WI38 (cell line): ENCODE results near the gene KRTAP5-8.

ENCODE experiments used
- H3K4me3 ChIP-seq: 2 replicates; pipeline ENCODE4 v1.5.1; 2011; ENCODE audit warnings: low read depth, mild to moderate bottlenecking, control low read depth, low read length
- TF ChIP-seq, protein P1 (sequence below): IDR thresholded peaks from 2 replicates; pipeline ENCODE4 v1.5.1; 2012; ENCODE audit warnings: low read depth, mild to moderate bottlenecking, control low read depth, low read length

The KRTAP5-8 gene

DNA sequence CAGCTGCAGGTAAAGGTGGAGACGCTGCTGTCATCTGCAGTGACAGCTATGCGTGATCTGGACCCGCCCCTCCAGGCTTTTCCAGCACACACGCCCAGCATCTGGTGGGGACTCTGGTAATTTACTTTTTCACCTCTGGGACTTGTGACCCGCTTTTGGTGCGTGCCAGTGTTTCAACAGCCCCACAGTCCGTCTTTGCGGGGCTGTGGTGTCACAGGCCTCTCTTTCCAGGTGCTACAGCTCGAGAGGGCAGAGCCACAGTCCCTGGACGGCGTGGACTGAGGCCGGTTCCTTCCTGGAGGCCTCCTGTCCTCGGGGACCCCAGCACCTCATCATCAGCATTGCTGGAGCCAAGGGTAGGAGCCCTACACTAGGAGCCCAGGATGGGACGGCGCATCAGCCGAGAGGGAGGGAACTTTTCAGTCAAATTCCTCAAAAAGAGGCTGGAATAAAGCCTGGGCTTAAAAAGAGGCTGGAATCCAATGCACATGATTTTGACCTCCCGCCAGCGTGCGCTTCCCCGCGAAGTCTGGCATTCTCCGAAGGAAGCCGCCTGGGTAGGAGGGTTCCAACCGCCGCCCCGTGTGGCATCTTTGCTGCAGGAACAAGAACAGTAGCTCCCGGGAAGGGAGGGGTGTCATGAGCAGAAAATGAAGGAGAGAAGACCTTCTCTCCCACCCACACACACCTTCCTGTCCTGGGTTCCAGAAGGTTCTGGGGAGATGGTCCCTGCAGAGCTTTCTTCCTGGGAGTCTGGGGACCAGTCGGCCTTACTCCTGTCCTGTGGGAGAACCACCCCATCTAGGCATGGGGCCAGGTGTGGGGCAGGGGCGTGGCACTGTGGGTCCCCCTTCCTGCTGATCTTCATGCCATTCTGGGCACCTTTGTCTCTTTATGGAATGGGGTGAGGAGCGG, 36.5 kb upstream of the KRTAP5-8 start:
- H3K4me3 ChIP-seq = no peak overlapping the region
- TF ChIP-seq, protein P1, sequence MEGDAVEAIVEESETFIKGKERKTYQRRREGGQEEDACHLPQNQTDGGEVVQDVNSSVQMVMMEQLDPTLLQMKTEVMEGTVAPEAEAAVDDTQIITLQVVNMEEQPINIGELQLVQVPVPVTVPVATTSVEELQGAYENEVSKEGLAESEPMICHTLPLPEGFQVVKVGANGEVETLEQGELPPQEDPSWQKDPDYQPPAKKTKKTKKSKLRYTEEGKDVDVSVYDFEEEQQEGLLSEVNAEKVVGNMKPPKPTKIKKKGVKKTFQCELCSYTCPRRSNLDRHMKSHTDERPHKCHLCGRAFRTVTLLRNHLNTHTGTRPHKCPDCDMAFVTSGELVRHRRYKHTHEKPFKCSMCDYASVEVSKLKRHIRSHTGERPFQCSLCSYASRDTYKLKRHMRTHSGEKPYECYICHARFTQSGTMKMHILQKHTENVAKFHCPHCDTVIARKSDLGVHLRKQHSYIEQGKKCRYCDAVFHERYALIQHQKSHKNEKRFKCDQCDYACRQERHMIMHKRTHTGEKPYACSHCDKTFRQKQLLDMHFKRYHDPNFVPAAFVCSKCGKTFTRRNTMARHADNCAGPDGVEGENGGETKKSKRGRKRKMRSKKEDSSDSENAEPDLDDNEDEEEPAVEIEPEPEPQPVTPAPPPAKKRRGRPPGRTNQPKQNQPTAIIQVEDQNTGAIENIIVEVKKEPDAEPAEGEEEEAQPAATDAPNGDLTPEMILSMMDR = no peak

DNA sequence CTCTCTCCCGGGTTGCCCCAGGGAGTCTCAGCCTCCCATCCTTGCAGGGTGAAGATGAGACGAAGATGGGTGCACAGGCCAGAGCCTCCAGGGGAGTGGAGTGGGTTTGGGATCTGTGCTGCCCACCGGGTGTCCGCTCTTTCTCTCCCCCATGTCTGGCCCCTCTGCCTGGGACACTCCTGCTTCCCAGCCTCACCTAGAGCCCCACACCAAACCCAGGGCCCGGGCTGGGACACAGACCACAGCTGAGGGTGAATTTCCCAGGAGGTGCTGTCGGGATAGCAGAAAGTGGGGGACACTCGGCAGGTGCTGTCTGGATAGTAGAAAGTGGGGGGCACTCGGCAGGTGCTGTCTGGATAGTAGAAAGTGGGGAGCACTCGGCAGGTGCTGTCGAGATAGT, 35.8 kb upstream of the KRTAP5-8 start:
- TF ChIP-seq, protein P1 = no peak
- H3K4me3 ChIP-seq = no peak overlapping the region

DNA sequence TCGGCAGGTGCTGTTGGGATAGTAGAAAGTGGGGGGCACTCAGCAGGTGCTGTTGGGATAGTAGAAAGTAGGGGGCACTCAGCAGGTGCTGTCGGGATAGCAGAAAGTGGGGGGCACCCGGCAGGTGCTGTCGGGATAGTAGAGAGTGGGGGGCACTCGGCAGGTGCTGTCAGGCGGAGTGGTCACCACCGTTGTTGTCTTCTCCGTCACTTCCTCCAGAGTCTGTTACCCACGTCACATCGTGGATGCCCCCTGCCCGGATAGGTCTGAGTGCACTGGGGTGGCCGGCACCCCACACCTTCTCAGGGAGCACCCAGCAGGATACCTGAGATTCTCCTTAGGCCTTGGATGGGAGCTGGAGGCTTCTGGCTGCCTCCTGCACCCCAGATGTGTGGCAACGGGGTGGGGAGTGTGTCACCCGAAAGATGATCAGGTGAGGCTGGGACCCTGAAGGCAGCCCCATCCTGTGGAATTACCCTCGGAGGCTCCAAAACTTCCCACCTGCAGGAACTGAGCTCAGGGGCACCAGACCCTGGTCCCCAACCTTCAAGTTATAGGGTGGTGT, 34.9 kb upstream of the KRTAP5-8 start:
- TF ChIP-seq, protein P1 = no peak
- no peak overlapping the region for H3K4me3 ChIP-seq

DNA sequence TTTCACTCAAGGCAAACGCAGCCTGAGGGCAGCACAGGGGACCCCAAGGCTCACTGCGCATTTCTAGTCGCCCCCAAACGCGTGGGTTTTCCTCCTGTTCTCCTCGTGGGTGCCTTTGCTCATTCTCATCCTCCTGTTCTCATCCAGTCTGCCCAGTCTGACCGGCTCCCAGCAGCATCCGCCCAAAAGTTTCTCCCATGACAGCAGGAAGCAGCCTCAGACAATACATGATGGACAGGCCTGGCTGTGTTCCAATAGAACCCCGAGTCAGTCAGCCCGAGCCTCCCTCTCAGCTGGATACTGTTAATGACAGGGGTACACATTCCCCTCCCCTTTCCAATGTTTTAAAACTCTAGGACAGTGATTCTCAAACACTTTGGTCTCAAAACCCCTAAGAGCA, 33.3 kb upstream of the KRTAP5-8 start:
- no peak overlapping the region for H3K4me3 ChIP-seq
- TF ChIP-seq, protein P1 = no peak

DNA sequence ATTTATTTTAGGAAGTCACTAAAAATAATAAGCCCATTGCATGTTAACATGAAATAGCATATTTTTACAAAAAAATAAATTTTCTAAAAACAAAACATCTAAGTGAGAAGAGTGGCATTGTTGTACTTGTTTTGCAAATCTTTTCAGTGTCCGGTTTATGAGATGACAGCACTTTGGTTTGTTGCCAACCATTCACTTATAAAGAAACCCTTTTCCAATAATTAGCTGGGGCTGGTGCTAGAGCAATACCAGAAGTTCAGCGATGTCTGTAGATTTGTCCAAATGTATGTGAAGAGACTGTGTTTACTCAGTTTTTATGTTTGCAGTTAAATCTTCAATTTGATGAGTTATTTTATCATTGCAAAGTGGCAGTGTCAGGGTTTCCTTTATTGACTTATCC, 32.8 kb upstream of the KRTAP5-8 start:
- no peak overlapping the region for H3K4me3 ChIP-seq
- TF ChIP-seq, protein P1 = no peak

DNA sequence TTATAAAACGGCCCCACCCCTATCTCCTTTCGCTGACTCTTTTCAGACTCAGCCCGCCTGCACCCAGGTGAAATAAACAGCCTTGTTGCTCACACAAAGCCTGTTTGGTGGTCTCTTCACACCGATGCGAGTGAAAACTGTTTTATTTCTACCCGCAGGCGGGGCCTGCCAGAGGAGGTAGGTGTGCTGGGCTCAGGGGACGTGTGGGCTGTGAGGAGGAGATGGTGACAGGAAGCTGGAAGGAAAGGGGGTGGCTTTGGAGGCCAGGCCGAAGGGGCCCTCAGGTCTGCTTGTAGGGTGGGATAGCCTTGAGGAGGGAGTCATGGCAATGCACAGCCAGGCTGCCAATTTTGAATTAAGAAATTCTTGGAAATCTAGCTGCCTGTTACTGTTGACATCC, 32.0 kb upstream of the KRTAP5-8 start:
- TF ChIP-seq, protein P1 = no peak
- H3K4me3 ChIP-seq = no peak overlapping the region

DNA sequence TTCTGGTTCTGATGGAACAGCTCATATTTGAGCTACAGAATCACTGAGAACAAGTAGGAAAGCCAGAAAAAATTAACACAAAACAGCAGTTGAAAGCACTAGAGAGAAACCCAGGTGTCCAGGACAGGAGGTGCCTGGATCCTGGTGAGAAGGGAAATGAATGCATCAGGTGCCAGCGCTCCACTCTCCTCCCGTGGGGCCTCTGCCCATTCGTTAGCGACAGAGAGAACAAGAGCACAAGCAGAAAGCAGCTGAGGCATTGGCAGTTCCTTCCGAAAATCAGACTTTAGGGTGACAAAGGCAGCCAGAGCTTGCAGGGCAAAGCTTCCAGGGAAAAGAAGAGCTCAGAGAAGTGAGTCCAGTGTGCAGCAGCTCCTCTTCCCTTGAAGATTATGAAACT, 30.7 kb upstream of the KRTAP5-8 start:
- H3K4me3 ChIP-seq = no peak overlapping the region
- TF ChIP-seq, protein P1 = no peak
